D721Med (cell line): ENCODE data around the gene TMF1.

Experiments used
- DNase-seq: peaks from one replicate; pipeline ENCODE4 v3.0.0; 2011; ENCODE audit warnings: low spot score; ENCODE audit not compliant: insufficient read length
- FAIRE-seq: peaks from 2 replicates; lab custom pipeline; 2011; peaks lifted over from hg19 to GRCh38; lab: Jason Lieb, UNC
- TF ChIP-seq, protein P1 (sequence below): IDR thresholded peaks from 2 replicates; pipeline ENCODE4 v1.5.1; 2012; ENCODE audit warnings: mild to moderate bottlenecking, control low read depth; ENCODE audit not compliant: insufficient read depth; ENCODE audit errors: missing control alignments

TMF1 gene

GRCh38 chr3:69004138-69004537 is 48.0 kb downstream of the TMF1 start:
- FAIRE-seq: no peak
- TF ChIP-seq, protein P1, sequence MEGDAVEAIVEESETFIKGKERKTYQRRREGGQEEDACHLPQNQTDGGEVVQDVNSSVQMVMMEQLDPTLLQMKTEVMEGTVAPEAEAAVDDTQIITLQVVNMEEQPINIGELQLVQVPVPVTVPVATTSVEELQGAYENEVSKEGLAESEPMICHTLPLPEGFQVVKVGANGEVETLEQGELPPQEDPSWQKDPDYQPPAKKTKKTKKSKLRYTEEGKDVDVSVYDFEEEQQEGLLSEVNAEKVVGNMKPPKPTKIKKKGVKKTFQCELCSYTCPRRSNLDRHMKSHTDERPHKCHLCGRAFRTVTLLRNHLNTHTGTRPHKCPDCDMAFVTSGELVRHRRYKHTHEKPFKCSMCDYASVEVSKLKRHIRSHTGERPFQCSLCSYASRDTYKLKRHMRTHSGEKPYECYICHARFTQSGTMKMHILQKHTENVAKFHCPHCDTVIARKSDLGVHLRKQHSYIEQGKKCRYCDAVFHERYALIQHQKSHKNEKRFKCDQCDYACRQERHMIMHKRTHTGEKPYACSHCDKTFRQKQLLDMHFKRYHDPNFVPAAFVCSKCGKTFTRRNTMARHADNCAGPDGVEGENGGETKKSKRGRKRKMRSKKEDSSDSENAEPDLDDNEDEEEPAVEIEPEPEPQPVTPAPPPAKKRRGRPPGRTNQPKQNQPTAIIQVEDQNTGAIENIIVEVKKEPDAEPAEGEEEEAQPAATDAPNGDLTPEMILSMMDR: no peak

DNA sequence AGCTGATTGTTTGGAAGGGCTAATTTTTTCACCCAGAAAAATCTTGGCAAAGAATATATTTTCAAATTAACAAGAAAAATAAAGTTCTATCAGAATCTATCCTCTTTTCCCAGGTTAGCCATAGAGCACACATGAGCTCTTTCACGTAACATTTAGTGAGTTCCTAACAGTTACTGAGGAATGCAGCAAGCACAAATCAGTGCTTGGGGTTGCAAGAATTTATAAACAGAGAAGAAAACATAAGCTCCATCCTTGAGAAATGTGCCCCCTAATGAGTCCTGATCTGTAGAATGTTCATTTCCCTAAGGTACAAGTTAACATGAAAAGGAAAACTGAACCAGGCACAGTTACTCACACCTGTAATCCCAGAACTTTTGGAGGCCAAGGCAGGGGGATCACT is 52.5 kb downstream of the TMF1 start:
- TF ChIP-seq, protein P1: no peak
- no peak for DNase-seq
- no peak for FAIRE-seq

More at GRCh38 chr3:69004138-69004537, 48.0 kb downstream of the TMF1 start:
- DNase-seq: no peak

GRCh38 chr3:68999158-68999557 is 53.0 kb downstream of the TMF1 start:
- TF ChIP-seq, protein P1: no peak
- FAIRE-seq: no peak

GRCh38 chr3:68997887-68998286 is 54.2 kb downstream of the TMF1 start:
- FAIRE-seq: peak; percentile 38
- TF ChIP-seq, protein P1: no peak
- DNase-seq: no peak

More at GRCh38 chr3:68999158-68999557, 53.0 kb downstream of the TMF1 start:
- no peak for DNase-seq

DNA sequence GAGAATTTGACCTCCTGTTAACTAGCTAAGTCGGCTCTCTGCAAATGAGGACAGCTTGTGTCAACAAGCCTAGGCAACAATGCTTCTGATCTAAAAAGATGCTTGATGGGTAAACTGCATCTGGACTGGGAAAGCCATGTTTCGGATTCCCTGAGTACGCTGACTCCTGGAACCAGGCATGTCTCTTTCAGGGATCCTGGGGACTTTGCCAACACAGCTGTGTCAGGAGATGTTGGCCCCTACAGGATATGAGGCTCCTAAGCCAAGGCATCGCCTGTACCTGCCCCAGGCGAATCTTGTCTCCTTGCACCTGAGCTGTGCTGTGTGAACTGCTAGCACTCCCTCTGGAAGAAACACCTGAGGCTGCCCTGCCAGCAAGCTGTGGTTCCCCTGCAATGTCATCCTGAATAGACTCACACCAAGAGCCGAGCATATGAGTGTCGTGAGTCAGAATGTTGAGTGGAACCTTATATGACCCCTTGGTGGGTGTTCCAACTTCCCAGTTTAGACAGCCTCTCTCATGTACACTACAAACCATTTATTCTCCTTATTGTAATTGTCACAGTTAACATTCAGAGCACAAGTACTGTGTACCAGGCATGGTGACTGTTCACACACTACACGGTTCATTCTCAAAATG is 55.7 kb downstream of the TMF1 start:
- TF ChIP-seq, protein P1: no peak
- FAIRE-seq (no peak), DNase-seq (no peak)

- FAIRE-seq (no peak), DNase-seq (no peak)
- TF ChIP-seq, protein P1: no peak
Observed at GRCh38 chr3:68988740-68989139, 63.4 kb downstream of the TMF1 start.

GRCh38 chr3:68987322-68987721 is 64.8 kb downstream of the TMF1 start:
- DNase-seq (no peak), FAIRE-seq (peak; percentile 32)
- TF ChIP-seq, protein P1: no peak
